Stimulated activated CD4-positive, alpha-beta T cell treated with anti-CD3 and anti-CD28 coated beads, Interleukin-2, amount 100 ng/mL, for 48 hours (primary cell): ENCODE measurements around the gene AEBP1.

Experiments used
- DNase-seq, 2 donors: peaks; one replicate each; pipeline ENCODE4 v3.0.0-alpha.2; 2020

The AEBP1 gene

DNA sequence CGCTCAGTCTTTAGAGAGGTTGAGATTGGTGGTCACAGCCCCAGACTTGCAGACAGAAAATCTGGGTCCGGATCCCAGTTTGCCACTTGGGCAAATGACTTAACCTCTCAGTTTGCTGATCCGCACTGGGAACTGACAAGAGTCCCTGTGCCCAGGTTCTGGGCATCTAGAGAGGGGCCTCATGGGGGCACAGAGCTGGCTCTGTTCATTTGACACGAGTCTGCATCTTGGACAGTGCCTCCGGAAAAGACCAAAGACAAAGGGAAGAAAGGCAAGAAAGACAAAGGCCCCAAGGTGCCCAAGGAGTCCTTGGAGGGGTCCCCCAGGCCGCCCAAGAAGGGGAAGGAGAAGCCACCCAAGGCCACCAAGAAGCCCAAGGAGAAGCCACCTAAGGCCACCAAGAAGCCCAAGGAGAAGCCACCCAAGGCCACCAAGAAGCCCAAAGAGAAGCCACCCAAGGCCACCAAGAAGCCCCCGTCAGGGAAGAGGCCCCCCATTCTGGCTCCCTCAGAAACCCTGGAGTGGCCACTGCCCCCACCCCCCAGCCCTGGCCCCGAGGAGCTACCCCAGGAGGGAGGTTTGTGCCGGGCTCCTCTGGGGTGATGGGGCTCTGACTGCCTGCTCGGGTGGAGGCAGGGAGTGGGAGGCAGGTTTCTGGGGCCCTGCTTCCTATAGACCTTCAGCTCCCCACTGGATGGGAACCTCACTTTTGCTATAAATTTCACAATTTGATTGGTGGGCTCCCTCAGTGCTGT is 2.3 kb downstream of the AEBP1 start:
- no peak for DNase-seq

- DNase-seq, result no peak
Measured at GRCh38 chr7:44107116-44107960, 3.2 kb downstream of the AEBP1 start.

- DNase-seq, result no peak
Measured at GRCh38 chr7:44107961-44108767, 4.0 kb downstream of the AEBP1 start.

DNA sequence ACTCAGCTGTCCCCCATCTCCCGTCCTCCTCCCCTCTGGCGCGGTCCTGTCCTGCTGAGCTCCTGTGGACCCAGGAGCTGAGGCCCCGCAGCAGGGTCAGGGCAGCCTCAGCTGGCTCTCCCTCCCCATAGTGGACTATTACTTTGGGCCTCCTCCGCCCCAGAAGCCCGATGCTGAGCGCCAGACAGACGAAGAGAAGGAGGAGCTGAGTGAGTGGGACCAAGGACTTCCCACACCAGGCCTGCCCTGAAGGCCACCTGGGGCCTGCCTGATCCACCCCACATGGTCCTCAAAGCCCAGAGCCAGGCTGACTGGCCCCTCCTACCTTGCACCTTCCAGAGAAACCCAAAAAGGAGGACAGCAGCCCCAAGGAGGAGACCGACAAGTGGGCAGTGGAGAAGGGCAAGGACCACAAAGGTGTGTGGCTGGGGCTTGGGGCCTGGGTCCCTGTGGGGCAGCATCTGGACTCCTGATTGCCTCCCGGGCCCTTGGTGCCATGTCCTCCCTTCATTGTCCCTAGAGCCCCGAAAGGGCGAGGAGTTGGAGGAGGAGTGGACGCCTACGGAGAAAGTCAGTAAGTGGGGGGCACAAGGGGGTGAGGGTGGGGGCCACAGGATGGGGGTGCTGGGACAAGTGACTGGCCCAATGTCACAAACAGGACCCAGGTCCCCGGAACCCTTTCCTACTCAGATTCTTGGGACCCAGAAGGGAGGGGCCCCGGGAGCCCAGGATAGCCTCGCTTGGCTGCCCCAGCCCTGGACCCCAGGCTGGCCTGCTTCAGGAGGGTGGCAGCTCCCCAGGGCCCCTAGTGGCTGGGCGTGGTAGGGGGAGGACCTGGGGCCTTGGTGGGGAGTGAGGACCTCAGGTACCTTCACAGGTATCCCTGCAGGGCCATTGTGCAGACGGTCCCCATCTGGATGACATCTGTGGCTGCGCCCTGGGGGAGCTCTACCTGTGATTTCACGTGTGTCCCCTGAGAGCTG is 4.9 kb downstream of the AEBP1 start:
- DNase-seq, result no peak

- DNase-seq, result no peak
Measured at GRCh38 chr7:44109991-44110390, 5.8 kb downstream of the AEBP1 start.

- DNase-seq, result no peak
Measured at GRCh38 chr7:44110719-44111635, 6.8 kb downstream of the AEBP1 start.

- DNase-seq, result no peak
Measured at GRCh38 chr7:44111761-44112160, 7.6 kb downstream of the AEBP1 start.

DNA sequence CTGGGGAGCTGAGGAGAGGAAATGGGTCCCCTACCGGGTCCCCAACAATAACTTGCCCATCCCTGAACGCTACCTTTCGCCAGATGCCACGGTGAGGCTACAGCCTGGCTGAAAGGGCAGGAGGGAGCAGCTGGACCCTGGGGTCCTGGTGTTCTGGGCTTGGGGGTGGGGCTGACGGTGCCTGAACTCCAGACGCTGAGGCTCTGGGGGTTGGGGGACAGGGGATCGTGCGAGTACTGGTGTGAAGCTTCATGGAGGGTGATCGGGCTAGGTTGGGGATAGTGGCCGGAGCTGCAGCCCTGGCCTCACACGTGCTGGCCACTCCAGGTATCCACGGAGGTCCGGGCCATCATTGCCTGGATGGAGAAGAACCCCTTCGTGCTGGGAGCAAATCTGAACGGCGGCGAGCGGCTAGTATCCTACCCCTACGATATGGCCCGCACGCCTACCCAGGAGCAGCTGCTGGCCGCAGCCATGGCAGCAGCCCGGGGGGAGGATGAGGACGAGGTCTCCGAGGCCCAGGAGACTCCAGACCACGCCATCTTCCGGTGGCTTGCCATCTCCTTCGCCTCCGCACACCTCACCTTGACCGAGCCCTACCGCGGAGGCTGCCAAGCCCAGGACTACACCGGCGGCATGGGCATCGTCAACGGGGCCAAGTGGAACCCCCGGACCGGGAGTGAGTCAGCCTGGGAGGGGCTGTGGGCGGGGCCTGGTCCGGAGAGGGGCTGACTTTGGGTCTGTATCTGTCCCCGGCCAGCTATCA is 8.3 kb downstream of the AEBP1 start:
- DNase-seq, result no peak

DNA sequence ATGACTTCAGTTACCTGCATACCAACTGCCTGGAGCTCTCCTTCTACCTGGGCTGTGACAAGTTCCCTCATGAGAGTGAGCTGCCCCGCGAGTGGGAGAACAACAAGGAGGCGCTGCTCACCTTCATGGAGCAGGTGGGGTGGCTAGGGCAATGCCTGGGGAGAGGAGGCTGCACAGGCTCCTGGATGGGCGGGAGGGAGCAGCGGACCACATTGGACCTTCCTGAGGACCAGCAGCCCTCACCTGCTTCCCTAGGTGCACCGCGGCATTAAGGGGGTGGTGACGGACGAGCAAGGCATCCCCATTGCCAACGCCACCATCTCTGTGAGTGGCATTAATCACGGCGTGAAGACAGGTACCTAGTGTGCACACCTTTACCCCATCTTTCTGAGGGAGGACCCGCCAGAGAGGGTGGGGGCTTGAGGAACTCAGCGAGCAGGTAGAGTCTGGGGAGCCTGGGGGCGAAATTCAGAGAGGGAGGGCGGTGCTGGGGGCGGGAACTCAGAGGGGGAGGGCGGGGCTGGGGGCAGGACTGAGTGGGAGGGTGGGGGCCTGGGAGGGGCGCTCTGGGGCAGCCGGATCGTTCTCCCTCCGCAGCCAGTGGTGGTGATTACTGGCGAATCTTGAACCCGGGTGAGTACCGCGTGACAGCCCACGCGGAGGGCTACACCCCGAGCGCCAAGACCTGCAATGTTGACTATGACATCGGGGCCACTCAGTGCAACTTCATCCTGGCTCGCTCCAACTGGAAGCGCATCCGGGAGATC is 9.0 kb downstream of the AEBP1 start:
- no peak for DNase-seq

DNA sequence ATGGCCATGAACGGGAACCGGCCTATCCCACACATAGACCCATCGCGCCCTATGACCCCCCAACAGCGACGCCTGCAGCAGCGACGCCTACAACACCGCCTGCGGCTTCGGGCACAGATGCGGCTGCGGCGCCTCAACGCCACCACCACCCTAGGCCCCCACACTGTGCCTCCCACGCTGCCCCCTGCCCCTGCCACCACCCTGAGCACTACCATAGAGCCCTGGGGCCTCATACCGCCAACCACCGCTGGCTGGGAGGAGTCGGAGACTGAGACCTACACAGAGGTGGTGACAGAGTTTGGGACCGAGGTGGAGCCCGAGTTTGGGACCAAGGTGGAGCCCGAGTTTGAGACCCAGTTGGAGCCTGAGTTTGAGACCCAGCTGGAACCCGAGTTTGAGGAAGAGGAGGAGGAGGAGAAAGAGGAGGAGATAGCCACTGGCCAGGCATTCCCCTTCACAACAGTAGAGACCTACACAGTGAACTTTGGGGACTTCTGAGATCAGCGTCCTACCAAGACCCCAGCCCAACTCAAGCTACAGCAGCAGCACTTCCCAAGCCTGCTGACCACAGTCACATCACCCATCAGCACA is 9.7 kb downstream of the AEBP1 start:
- no peak for DNase-seq

DNA sequence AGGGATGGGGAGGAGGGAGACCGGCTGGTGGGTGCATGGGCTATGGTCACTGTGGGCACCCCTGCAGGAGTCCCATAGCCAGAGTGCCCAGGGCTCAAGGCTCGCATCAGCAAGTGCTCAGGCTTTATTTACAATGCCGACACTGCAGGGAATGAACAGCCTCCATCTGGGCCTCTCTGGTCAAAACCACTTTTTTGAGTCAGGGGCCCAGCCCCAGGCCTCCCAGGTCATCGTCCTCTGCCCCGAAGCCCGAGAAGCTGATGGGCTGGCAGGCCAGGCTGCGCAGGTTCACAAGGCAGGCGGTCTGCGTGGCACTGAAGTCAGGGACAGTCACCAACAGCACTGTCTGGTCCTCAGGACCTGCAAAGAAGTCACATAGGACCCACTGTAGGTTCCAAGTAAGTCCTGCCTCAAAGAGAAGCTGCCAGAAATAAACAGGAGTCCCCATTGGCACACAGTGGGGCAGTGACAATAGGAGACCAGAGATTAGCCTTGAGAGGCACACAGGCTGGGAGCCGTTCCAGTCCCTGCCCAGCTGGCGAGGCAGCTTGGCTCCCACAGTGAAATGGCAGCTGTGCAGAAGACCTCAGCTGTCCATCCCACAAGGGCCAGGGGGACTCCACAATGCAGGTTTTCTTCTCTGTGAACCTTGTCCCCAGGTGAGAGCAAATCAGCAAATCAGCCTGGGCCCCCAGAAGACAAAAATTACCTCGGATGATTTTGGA is 10.6 kb downstream of the AEBP1 start:
- DNase-seq, result no peak

DNA sequence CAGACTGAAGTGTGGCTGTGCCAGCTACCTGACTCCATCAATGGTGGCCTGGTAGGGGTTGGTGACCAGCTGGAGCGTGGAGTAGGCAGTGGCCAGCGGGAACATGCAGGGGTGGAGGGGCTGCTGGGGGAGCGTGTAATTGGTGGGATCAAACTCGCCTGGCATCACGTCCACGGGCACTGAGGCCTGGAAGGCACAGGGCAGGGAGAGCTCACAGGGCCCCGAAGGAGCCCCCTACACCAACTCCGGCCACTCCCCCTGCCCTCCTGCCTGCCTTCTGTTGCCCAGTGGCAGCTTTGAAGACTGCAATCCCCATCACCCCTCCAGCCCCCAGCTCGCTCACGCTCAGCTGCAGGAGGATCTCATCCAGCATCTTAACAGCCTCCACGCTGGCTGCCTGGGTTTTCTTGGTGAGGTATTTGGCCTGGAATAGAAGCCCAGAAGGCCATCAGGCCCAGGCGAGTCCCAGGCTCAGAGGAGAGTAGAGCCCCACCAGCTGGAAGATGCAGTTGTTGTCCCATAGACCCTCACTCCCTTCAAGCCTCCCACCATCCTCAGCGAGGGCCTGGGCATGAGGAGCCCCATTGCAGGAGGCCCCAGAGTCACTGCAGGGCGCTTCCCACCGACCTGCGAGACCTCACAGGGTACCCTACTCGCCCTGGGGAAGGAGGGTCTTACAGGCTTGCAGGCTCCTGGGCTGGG is 12.1 kb downstream of the AEBP1 start:
- no peak for DNase-seq

- DNase-seq, result no peak
Measured at GRCh38 chr7:44116789-44117666, 12.9 kb downstream of the AEBP1 start.

GRCh38 chr7:44117801-44118429 is 13.8 kb downstream of the AEBP1 start:
- no peak for DNase-seq

- no peak for DNase-seq
Measured at GRCh38 chr7:44119829-44120380, 15.8 kb downstream of the AEBP1 start.

DNA sequence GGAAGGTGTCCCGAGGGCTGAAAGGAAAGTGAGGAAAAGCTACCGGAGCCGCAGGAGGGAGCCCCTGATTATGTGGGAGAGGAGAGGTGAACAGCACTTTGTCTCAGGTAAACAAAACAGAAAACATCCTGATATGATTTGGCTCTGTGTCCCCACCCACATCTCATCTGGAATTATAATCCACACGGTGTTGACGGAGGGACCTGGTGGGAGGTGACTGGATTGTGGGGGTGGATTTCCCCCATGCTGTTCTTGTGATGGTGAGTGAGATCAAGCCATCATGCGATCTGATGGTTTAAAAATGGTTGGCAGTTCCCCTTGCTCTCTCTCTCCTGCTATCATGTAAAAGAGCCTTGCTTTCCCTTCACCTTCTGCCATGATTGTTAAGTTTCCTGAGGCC is 16.2 kb downstream of the AEBP1 start:
- DNase-seq, result no peak
